NOMO-1 treated with DMSO at 0.1 percent for 48 hours (cell line): ENCODE results near the gene PCDHB12.
"Not testable (repeated sequence)": the region's sequence is repeated elsewhere in the genome, so short reads cannot be mapped to it uniquely, and the experiment has no call there.

Experiments used
- DNase-seq: peaks from one replicate; lab custom pipeline; 2025; ENCODE audit not compliant: unreplicated experiment; lab: John Stamatoyannopoulos, UW

PCDHB12 gene

DNA sequence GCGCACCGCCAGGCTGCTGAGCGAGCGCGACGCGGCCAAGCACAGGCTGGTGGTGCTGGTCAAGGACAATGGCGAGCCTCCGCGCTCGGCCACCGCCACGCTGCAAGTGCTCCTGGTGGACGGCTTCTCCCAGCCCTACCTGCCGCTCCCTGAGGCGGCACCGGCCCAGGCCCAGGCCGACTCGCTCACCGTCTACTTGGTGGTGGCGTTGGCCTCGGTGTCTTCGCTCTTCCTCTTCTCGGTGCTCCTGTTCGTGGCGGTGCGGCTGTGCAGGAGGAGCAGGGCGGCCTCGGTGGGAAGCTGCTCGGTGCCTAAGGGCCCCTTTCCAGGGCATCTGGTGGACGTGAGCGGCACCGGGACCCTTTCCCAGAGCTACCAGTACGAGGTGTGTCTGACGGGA lies 6.9 kb upstream of the PCDHB12 start:
- DNase-seq = not testable (repeated sequence)

DNA sequence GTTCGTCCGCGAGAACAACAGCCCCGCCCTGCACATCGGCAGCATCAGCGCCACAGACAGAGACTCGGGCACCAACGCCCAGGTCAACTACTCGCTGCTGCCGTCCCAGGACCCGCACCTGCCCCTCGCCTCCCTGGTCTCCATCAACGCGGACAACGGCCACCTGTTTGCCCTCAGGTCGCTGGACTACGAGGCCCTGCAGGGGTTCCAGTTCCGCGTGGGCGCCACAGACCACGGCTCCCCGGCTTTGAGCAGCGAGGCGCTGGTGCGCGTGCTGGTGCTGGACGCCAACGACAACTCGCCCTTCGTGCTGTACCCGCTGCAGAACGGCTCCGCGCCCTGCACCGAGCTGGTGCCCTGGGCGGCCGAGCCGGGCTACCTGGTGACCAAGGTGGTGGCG lies 1.8 kb downstream of the PCDHB12 start:
- not testable (repeated sequence) for DNase-seq

- not testable (repeated sequence) for DNase-seq
Measured at GRCh38 chr5:141210849-141211248, 2.3 kb downstream of the PCDHB12 start.

DNA sequence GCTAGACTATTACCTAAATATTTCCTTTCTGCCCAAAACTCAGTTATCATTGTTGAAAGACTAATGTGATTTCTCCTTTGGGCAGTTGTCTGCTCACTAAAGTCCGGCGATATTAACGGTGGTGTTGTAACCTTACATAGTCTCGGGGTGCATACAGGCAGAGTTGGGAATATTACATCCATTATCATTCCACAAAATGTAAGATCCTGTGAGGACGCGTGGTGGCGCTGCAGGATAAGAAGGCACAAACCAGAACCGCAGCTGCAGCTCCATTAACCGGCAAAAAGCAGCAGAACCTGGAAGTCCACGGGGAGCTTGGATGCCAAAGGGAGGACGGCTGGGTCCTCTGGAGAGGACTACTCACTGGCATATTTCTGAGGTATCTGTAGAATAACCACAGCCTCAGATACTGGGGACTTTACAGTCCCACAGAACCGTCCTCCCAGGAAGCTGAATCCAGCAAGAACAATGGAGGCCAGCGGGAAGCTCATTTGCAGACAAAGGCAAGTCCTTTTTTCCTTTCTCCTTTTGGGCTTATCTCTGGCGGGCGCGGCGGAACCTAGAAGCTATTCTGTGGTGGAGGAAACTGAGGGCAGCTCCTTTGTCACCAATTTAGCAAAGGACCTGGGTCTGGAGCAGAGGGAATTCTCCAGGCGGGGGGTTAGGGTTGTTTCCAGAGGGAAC lies 5.3 kb downstream of the PCDHB12 start, which contains the start of gene PCDHB13:
PCDHB13 (plus strand) TSS at position 264 of the 684 bp plus-strand sequence; CDS start at position 469, 205 bp downstream.
- DNase-seq = not testable (repeated sequence)

- not testable (repeated sequence) for DNase-seq
Measured at GRCh38 chr5:141214583-141214982, 6.1 kb downstream of the PCDHB12 start.

GRCh38 chr5:141215504-141215903 lies 7.0 kb downstream of the PCDHB12 start:
- not testable (repeated sequence) for DNase-seq

GRCh38 chr5:141216035-141216434 lies 7.5 kb downstream of the PCDHB12 start:
- not testable (repeated sequence) for DNase-seq

DNA sequence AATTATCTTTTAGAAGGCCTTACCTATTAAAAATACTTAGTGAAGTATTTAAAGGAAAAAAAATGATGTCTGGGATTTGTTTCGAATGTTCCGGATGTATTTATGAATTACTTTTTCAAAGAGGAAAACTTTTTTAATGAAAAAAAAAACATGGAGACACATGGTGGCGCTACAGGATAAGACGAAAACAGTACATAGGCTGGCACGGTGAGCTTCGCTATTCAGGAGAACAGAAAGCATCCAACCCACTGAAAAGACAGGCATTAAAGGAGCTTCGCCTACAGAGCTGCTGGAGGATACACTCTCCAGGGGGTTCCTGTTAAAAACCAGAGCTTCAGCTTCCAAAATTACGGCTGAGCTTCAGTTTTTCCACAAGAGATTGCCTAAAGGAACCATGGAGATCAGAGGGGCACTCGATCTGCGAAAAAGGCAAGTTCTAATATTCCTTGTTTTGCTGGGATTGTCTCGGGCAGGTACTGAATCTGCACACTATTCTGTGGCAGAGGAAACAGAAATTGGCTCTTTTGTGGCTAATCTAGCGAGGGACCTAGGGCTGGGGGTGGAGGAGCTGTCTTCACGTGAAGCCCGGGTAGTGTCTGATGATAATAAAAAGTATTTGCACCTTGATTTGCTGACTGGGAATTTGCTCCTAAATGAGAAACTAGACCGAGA lies 14.7 kb downstream of the PCDHB12 start, which contains the start of gene PCDHB14:
PCDHB14 (plus strand) TSS at position 232 of the 672 bp plus-strand sequence; CDS start at position 395, 163 bp downstream.
- DNase-seq = peak; percentile 34

DNA sequence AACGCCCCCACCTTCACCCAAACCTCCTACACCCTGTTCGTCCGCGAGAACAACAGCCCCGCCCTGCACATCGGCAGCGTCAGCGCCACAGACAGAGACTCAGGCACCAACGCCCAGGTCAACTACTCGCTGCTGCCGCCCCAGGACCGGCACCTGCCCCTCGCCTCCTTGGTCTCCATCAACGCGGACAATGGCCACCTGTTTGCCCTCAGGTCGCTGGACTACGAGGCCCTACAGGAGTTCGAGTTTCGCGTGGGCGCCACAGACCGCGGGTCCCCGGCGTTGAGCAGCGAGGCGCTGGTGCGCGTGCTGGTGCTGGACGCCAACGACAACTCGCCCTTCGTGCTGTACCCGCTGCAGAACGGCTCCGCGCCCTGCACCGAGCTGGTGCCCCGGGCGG lies 16.3 kb downstream of the PCDHB12 start:
- not testable (repeated sequence) for DNase-seq

- DNase-seq = not testable (repeated sequence)
Measured at GRCh38 chr5:141225421-141225820, 16.9 kb downstream of the PCDHB12 start.

DNA sequence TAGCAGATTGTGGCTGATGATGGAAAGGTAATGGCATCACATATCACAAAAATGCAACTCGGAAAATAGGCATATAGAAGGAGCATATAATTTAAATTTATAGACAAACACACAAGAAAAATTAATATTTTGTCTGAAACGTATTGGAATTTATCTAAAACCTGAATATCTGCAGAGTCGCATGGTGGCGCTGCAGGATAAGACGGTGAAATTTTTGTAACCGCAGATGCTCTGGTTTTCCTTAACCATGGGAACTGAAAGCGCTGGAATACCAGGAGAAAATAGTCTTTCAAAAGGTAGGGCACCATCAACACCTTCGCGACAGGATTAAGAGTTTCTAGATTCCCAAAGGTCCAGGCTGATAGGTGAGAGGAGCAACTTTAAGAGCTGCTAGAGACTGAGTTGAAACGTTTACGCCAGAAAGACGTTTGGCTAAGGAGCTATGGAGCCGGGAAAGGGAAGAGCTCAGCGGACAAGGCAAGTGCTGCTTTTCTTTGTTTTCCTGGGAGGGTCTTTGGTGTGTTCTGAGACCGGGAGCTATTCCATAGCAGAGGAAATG lies 25.7 kb downstream of the PCDHB12 start:
- no peak for DNase-seq

DNA sequence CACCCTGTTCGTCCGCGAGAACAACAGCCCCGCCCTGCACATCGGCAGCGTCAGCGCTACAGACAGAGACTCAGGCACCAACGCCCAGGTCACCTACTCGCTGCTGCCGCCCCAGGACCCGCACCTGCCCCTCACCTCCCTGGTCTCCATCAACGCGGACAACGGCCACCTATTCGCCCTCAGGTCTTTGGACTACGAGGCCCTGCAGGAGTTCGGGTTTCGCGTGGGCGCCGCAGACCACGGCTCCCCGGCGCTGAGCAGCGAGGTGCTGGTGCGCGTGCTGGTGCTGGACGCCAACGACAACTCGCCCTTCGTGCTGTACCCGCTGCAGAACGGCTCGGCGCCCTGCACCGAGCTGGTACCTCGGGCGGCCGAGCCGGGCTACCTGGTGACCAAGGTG lies 27.4 kb downstream of the PCDHB12 start:
- not testable (repeated sequence) for DNase-seq

- DNase-seq = no peak
Measured at GRCh38 chr5:141236516-141237313, 28.2 kb downstream of the PCDHB12 start.

DNA sequence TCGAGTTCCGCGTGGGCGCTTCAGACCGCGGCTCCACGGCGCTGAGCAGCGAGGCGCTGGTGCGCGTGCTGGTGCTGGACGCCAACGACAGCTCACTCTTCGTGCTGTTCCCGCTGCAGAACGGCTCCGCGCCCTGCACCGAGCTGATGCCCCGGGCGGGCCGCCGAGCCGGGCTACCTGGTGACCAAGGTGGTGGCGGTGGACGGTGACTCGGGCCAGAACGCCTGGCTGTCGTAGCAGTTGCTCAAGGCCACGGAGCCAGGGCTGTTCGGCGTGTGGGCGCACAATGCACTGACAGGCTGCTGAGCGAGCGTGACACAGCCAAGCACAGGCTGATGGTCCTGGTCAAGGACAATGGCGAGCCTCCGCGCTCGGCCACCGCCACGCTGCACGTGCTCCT lies 33.0 kb downstream of the PCDHB12 start:
- DNase-seq = no peak

- no peak for DNase-seq
Measured at GRCh38 chr5:141245250-141245717, 36.8 kb downstream of the PCDHB12 start, which contains the start of gene PCDHB15. PCDHB15 (plus strand) TSS chr5:141245395; CDS start chr5:141245579, 184 bp downstream.

DNA sequence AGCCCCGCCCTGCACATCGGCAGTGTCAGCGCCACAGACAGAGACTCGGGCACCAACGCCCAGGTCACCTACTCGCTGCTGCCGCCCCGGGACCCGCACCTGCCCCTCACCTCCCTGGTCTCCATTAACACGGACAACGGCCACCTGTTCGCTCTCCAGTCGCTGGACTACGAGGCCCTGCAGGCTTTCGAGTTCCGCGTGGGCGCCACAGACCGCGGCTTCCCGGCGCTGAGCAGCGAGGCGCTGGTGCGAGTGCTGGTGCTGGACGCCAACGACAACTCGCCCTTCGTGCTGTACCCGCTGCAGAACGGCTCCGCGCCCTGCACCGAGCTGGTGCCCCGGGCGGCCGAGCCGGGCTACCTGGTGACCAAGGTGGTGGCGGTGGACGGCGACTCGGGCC lies 38.5 kb downstream of the PCDHB12 start:
- DNase-seq = not testable (repeated sequence)

DNA sequence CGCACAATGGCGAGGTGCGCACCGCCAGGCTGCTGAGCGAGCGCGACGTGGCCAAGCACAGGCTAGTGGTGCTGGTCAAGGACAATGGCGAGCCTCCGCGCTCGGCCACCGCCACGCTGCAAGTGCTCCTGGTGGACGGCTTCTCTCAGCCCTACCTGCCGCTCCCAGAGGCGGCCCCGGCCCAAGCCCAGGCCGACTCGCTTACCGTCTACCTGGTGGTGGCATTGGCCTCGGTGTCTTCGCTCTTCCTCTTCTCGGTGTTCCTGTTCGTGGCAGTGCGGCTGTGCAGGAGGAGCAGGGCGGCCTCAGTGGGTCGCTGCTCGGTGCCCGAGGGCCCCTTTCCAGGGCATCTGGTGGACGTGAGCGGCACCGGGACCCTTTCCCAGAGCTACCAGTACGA lies 38.9 kb downstream of the PCDHB12 start:
- DNase-seq = not testable (repeated sequence)

- no peak for DNase-seq
Measured at GRCh38 chr5:141250576-141250975, 42.1 kb downstream of the PCDHB12 start.

DNA sequence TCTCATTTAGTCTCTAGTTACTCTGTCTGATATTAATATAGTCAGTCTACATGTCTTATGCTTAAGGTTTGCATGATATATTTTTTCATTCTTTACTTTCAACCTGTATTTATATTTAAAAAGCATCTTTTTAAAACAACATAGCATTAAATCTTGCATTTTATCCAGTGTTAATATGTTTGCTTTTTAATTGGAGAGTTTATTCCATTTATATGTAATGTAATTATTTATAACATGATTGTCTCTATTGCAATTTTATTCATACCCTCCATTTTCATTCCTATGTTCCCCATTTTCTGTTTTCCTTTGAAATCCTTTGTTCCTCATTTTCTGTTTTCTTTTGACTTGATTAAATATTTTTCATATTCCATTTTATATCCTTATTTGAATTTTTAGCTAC lies 49.9 kb downstream of the PCDHB12 start:
- no peak for DNase-seq

- DNase-seq = no peak
Measured at GRCh38 chr5:141258948-141259347, 50.4 kb downstream of the PCDHB12 start.
